Thyroid gland (tissue), 4 donors: Measurements from ENCODE around the gene HSPA1A. TPM values are rescaled to one million over a fixed set of nuclear protein-coding genes. Genes with fewer than 3 reads are reported as not detected.

Experiments used
- DNase-seq, 2 donors: peaks; one replicate each; pipeline ENCODE4 v3.0.0-alpha.2; 2019
- H3K27ac ChIP-seq, 3 donors: fragments of 200-600 bp; sonication (generic); 1 replicate in 2 of 3; 2 replicates in 1 of 3; pipeline ENCODE4 v1.5.1; 2016 to 2019; ENCODE audit warnings: mild to moderate bottlenecking in 1 of 3, moderate library complexity in 1 of 3
- H3K27me3 ChIP-seq: fragments of 200-600 bp; sonication (generic); one replicate; pipeline ENCODE4 v1.5.1; 2019
- H3K36me3 ChIP-seq, 2 donors: fragments of 200-600 bp; sonication (generic); one replicate each; pipeline ENCODE4 v1.5.1; 2016 to 2019
- H3K4me1 ChIP-seq, 2 donors: fragments of 200-600 bp; sonication (generic); one replicate each; pipeline ENCODE4 v1.5.1; 2017 to 2019
- H3K4me3 ChIP-seq, 3 donors: fragments of 200-600 bp; sonication (generic); replicated peaks in 1 of 3; 1 replicate in 2 of 3; 2 replicates in 1 of 3; pipeline ENCODE4 v1.5.1; 2016; ENCODE audit warnings: mild to moderate bottlenecking in 1 of 3
- H3K9me3 ChIP-seq: fragments of 200-600 bp; sonication (generic); one replicate; pipeline ENCODE4 v1.5.1; 2017
- CTCF ChIP-seq, 6 experiments: fragments of 200-600 bp in 3 of 6; fragments of 450-650 bp in 3 of 6; sonication (generic) in 3 of 6; IDR thresholded peaks; one replicate each; pipeline ENCODE4 v1.5.1; 2016 to 2019; ENCODE audit warnings: antibody characterized with exemption in 6 of 6, mild to moderate bottlenecking in 2 of 6, inconsistent platforms in 1 of 6, moderate library complexity in 1 of 6
- POLR2A ChIP-seq, 2 donors: fragments of 450-650 bp; IDR thresholded peaks; one replicate each; pipeline ENCODE4 v1.6.1; 2017; ENCODE audit warnings: antibody characterized with exemption in 2 of 2, mild to moderate bottlenecking in 2 of 2, moderate library complexity in 1 of 2
- WGBS, 2 donors: methylation state at CpG; one replicate each; pipeline ENCODE4 v1.1.5; 2017; 5-methylcytosine and 5-hydroxymethylcytosine counted together
- intact Hi-C: fragments of 100-400 bp; cut with DNase I; formaldehyde crosslinking; loops from one replicate; pipeline ENCODE4 v1.15.1; 2023
- total RNA-seq, 4 donors: library from RNA; depleted of rRNA; stranded (reverse); fragments of >200 nt; gene quantifications; one replicate each; pipeline ENCODE4 v1.2.3, GENCODE V29; 2016

The HSPA1A gene
- total RNA-seq, 4 donors from 2014 or later, result 148 to 320 (median 190) TPM

- WGBS, 2 donors, result 91 to 97% methylated on average over 20 to 21 of the region's 23 CpGs
- H3K36me3 ChIP-seq, result peaks cover 57 to 60% of the 10 kb centered on the region in 2 donors
- no peak for DNase-seq
- TF ChIP-seq POLR2A (IDR thresholded peaks at IDR 0.05), result no peak
- no peak for TF ChIP-seq CTCF (IDR thresholded peaks at IDR 0.05)
- H3K27ac ChIP-seq, result no peak overlapping the region
- H3K27me3 ChIP-seq, result no peaks in the 10 kb centered on the region
- peaks cover 7 to 10% of the 10 kb centered on the region in 2 donors for H3K4me1 ChIP-seq
- no peak overlapping the region for H3K4me3 ChIP-seq
- no peaks in the 10 kb centered on the region for H3K9me3 ChIP-seq
- intact Hi-C loops, result no loop called here
Measured at GRCh38 chr6:31781244-31782125, 33.9 kb upstream of the HSPA1A start.

GRCh38 chr6:31782126-31782855 is 33.1 kb upstream of the HSPA1A start:
- H3K27ac ChIP-seq, result no peak overlapping the region
- H3K4me1 ChIP-seq, result peaks cover 0 to 2% of the 10 kb centered on the region in 2 donors
- DNase-seq, result no peak
- no peak overlapping the region for H3K4me3 ChIP-seq
- TF ChIP-seq POLR2A (IDR thresholded peaks at IDR 0.05) (no peak), CTCF (IDR thresholded peaks at IDR 0.05) (no peak)
- no peaks in the 10 kb centered on the region for H3K27me3 ChIP-seq
- WGBS, 2 donors, result 92 to 93% methylated on average over 3 to 5 of the region's 32 CpGs
- intact Hi-C loops, result no loop called here
- peaks cover 57 to 60% of the 10 kb centered on the region in 2 donors for H3K36me3 ChIP-seq
- H3K9me3 ChIP-seq, result no peaks in the 10 kb centered on the region

DNA sequence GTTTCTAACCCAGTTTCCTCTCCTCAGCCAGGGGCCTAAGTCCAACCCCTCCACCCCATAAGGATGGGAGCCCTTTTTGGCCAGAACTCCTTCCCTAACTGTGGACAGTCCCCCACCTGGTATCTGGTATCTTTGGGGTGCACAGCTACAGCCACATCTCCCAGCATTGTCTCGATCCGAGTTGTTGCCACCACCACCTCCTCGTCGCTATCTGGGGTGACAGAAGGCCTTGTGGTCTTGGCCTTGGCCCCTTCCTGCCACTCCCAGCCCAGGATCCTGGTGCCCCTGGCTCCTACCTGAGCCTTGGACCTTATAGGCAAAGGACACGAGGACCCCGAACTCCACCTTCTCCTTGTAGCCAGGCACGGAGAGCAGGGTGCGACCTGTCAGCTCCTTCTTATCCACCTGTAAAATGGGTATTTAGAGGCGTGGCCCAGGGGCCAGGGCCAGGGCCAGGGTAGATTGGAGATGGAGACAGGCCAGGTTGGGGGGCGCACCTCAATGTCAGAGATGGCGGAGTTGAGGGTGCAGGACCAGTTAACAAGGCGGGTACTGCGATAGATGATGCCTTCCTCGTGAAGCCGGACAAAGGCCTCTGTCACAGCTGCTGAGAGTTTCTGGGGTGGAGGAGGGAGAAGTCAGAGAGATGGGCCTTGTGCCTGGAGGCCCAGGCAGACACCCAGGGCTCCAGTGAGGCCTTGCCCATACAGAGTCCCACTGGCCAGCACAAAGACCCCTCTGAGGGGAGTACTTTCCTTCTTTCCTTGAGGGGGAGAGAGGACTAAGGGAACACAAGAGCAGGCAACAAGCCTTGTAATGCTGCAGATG is 31.0 kb upstream of the HSPA1A start:
- Histone ChIP-seq H3K4me1 (no peaks in the 10 kb centered on the region), H3K36me3 (peaks cover 51 to 54% of the 10 kb centered on the region in 2 donors), H3K4me3 (no peak overlapping the region), H3K27ac (no peak overlapping the region), H3K27me3 (no peaks in the 10 kb centered on the region), H3K9me3 (no peaks in the 10 kb centered on the region)
- TF ChIP-seq CTCF (IDR thresholded peaks at IDR 0.05) (no peak), POLR2A (IDR thresholded peaks at IDR 0.05) (no peak)
- 97% methylated on average over 14 to 15 of the region's 15 CpGs for WGBS, 2 donors
- DNase-seq, result no peak
- intact Hi-C loops, result no loop called here

DNA sequence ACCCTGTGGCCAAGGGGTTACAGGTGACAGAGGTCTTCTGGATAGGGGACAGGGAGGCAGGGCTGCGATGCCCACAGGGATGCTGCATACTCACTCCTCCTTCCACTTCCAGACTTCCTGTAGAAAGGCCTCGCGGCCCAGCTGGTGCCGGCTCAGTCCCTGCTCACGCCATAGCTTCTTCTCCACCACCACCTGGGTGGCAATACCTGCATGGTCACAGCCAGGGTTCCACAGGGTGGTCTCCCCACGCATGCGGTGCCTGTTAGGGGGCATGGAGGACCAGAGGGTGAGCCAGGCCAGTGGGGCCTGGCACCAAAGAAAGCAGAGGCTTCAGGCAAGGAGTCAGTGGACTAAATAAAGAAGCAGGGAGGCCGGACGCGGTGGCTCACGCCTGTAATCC is 29.9 kb upstream of the HSPA1A start:
- no peaks in the 10 kb centered on the region for H3K27me3 ChIP-seq
- no peak for TF ChIP-seq CTCF (IDR thresholded peaks at IDR 0.05)
- TF ChIP-seq POLR2A (IDR thresholded peaks at IDR 0.05), result no peak
- H3K4me3 ChIP-seq, result no peak overlapping the region
- H3K4me1 ChIP-seq, result no peaks in the 10 kb centered on the region
- 95 to 97% methylated on average over 11 of the region's 11 CpGs for WGBS, 2 donors
- intact Hi-C loops, result no loop called here
- H3K9me3 ChIP-seq, result no peaks in the 10 kb centered on the region
- H3K36me3 ChIP-seq, result peaks cover 39 to 43% of the 10 kb centered on the region in 2 donors
- no peak overlapping the region for H3K27ac ChIP-seq
- DNase-seq, result no peak
